Epithelial cell of proximal tubule (primary cell): Measurements from ENCODE around the gene IL3. TPM values are rescaled to one million over a fixed set of nuclear protein-coding genes. Genes with fewer than 3 reads are reported as not detected.

ENCODE experiments used
- DNase-seq: peaks from one replicate; pipeline ENCODE4 v3.0.0-alpha.2; 2011; ENCODE audit warnings: low read depth
- H3K4me3 ChIP-seq: 2 replicates; pipeline ENCODE4 v1.5.1; 2011; ENCODE audit warnings: low read depth, mild to moderate bottlenecking, low read length
- total RNA-seq: library from RNA; depleted of rRNA; stranded (reverse); fragments of >200 nt; gene quantifications from 2 replicates; pipeline ENCODE4 v1.2.3, GENCODE V29; 2015
- TF ChIP-seq, protein P1 (sequence below): conservative IDR thresholded peaks from 2 replicates; pipeline ENCODE4 v1.5.1; 2012; ENCODE audit warnings: low read depth, mild to moderate bottlenecking, low read length

Gene IL3
- total RNA-seq, 1 donor from 2014 or later, result not detected

DNA sequence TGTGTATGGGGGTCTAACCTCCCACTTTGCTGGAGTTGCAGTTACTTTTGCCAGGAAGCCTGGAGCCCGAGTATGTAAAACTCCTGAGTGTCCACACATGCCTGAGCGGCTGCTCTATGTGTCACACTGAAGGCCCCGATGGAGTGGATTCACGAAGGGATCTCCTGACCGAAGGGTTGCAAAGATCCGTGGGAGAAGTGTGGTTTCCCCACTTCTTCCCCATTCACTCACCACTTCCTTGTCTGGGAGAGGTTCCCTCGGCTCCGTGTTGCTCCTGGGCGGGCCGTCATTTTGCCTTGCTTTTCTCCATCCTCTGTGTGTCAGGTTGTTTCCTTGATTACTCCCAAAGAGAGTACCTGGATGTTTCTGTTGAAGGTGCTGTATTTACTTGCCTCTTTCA lies 16.2 kb upstream of the IL3 start:
- DNase-seq, result no peak
- TF ChIP-seq, protein P1, sequence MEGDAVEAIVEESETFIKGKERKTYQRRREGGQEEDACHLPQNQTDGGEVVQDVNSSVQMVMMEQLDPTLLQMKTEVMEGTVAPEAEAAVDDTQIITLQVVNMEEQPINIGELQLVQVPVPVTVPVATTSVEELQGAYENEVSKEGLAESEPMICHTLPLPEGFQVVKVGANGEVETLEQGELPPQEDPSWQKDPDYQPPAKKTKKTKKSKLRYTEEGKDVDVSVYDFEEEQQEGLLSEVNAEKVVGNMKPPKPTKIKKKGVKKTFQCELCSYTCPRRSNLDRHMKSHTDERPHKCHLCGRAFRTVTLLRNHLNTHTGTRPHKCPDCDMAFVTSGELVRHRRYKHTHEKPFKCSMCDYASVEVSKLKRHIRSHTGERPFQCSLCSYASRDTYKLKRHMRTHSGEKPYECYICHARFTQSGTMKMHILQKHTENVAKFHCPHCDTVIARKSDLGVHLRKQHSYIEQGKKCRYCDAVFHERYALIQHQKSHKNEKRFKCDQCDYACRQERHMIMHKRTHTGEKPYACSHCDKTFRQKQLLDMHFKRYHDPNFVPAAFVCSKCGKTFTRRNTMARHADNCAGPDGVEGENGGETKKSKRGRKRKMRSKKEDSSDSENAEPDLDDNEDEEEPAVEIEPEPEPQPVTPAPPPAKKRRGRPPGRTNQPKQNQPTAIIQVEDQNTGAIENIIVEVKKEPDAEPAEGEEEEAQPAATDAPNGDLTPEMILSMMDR, result no peak
- no peak overlapping the region for H3K4me3 ChIP-seq

DNA sequence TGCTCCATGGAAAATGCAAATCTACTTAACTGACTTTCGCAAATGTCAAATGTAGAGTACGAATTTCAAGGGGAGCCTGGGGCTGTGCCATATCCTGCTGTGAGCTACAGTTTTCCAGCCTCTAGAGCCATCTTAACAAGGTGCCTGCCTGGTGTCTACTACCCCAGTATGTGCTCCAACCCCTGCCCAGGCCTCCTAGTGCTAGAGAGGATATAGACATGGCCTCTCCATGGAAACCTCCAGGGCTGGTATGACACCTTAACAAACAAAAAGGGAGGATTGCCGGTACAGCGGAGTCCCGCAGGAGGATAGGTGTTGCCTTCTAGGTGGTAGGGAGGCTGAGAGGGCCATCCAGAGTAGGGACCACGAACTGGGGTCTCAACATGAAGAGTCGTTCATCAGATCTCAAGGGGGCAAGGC lies 13.6 kb upstream of the IL3 start:
- DNase-seq, result no peak
- H3K4me3 ChIP-seq, result no peak overlapping the region
- TF ChIP-seq, protein P1, result no peak

DNA sequence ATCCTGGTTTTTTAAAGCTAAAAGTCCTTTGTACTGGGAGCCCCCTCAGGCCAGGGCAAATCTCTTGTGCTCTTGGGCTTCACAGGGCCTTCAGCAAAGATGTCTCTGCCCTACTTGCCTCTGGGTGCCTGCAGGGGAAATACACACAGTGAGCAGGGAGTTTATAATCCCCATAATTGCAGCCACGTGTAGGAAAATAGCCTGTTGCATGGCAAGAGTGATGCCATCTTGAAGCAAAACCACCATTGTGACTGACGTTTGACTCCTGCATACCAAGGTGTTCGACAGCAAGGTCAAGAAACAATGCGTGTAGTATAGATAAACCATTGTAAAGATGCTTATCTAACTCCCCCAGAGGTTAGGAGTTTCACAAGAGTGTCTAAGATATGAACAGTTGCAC lies 11.4 kb upstream of the IL3 start:
- TF ChIP-seq, protein P1, result no peak
- no peak overlapping the region for H3K4me3 ChIP-seq
- no peak for DNase-seq

DNA sequence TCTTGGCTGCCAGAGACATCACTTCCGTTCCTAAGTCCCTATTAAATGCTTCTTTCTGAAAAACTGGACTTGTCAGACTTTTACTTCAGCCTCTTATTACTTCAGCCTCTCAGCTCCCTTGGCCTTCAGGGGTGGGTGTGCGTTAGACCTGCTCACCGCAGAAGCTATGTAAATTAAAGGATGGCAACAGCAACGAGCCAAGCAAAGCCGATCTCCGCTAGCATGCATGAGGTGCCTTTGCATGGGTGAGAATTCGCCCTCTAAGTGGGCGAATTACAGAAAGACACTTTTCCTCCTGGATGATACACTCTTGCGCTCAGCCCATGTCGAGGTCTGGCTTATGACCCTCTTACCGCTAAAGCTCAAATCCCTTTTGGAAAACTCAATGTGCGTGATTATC lies 10.9 kb upstream of the IL3 start:
- no peak overlapping the region for H3K4me3 ChIP-seq
- no peak for DNase-seq
- TF ChIP-seq, protein P1, result no peak

DNA sequence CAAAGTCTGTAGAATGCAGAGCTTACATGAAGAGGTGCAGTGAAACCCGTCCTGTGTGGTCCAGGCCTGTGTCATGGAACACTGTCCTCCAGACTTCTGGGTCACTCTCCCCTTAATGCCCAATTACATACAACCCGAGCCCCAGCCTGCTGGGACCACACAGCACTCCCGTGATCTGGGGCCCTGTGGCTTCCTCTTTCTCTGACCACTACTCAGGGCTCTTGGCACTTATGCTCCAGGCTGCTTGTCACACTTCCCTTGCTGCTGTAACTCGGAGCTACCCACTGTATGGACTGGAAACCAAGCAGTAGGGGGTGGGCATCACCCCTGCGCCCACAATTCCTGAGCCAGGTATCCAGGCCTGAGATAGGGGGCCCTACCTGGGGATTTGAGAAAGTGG lies 10.3 kb upstream of the IL3 start:
- TF ChIP-seq, protein P1, result no peak
- no peak for DNase-seq
- no peak overlapping the region for H3K4me3 ChIP-seq

DNA sequence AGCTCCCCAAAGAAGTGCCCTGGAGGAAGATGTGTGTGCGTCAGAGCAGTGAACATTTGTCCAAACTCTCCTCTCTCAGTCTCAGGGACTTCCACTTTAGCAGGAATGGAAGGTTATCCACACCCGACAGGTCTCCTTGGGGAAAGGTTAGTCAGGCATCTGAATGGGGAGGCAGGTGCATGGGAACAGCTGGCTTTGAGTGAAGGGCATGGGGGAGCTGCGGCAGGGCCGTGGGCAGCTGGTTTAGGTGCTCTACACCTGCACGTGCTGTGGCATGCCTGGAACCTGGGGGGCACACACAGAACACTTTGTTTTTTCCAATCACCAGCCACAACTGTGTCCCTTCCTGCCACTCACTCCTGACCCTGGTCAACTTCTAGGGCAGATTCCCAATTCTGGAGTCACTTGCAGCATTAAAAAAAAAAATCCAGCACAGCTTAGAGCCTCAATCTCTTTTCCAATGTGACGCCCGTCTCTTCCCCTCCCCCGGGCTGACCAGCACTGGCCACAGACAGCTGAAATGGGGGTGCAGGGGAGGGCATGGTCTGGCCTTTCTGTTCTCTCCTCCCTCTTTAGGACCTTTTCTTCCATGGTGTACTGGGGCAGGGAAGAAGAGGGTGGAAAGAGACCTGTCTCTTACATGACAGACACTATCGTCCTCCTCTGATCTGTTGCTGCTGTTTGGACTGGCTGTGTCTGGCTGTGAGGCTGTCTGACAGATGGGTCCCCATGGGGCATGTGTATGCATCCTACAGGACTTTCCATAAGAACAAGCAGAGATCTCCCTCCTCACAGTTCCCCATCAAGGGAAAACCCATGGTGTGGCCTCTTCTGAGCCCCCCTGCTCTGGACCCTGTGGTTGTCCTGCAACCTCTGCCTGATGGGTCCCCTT lies 9.5 kb upstream of the IL3 start:
- no peak for DNase-seq
- TF ChIP-seq, protein P1, result no peak
- no peak overlapping the region for H3K4me3 ChIP-seq

DNA sequence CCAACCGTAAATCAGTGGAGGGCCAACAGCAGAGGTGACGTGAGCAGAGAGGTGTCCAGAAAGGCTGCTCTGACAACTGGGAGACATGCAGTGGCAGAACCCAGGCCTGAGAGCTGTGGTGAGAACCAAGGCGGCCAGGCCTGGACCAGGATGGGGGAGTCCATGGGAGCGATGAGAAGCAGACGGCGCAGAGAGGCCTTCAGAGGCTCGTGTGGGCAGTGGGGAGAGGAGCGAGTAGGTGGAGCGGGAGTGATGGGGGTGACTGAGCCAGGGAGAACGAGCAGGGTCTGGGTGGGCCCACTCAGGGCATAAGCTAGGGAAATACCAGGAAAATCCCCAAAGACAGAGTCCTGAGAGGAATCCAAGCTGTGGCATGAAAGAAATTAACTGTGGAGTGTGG lies 7.9 kb upstream of the IL3 start:
- no peak overlapping the region for H3K4me3 ChIP-seq
- TF ChIP-seq, protein P1, result no peak
- no peak for DNase-seq
